Spleen (tissue), 11 donors: ENCODE measurements around the gene UBE2E2. TPM values are rescaled to one million over a fixed set of nuclear protein-coding genes. Genes with fewer than 3 reads are reported as not detected.

Source experiments
- DNase-seq: peaks from one replicate; pipeline ENCODE4 v3.0.0-alpha.2; 2020
- H3K27ac ChIP-seq, 8 donors: fragments of 200-600 bp; sonication (generic) in 7 of 8; 1 replicate in 4 of 8; 2 replicates in 4 of 8; pipeline versions ENCODE4 v1.5.0 to v1.8.0; 2016 to 2021; ENCODE audit warnings: inconsistent platforms in 4 of 8, mild to moderate bottlenecking in 4 of 8, moderate library complexity in 1 of 8
- H3K27me3 ChIP-seq, 7 donors: fragments of 200-600 bp; sonication (generic) in 6 of 7; replicated peaks in 1 of 7; 1 replicate in 4 of 7; 2 replicates in 3 of 7; pipeline versions ENCODE4 v1.5.0 to v1.8.0; 2016 to 2021; ENCODE audit warnings: inconsistent platforms in 3 of 7, mild to moderate bottlenecking in 1 of 7
- H3K36me3 ChIP-seq, 6 donors: fragments of 200-600 bp; sonication (generic) in 5 of 6; 1 replicate in 4 of 6; 2 replicates in 2 of 6; pipeline versions ENCODE4 v1.5.0 to v1.8.0; 2016 to 2021; ENCODE audit warnings: inconsistent platforms in 2 of 6
- H3K4me1 ChIP-seq, 6 donors: fragments of 200-600 bp; sonication (generic) in 5 of 6; 1 replicate in 3 of 6; 2 replicates in 3 of 6; pipeline versions ENCODE4 v1.5.0 to v1.8.0; 2016 to 2021; ENCODE audit warnings: inconsistent platforms in 3 of 6
- H3K4me3 ChIP-seq, 8 donors: fragments of 200-600 bp; sonication (generic) in 7 of 8; 1 replicate in 4 of 8; 2 replicates in 4 of 8; pipeline versions ENCODE4 v1.5.0 to v1.8.0; 2016 to 2021; ENCODE audit warnings: inconsistent platforms in 4 of 8, mild to moderate bottlenecking in 4 of 8, moderate library complexity in 2 of 8
- H3K9me3 ChIP-seq, 8 donors: fragments of 200-600 bp; sonication (generic) in 7 of 8; 1 replicate in 4 of 8; 2 replicates in 4 of 8; pipeline versions ENCODE4 v1.5.0 to v1.8.0; 2016 to 2021; ENCODE audit warnings: inconsistent platforms in 4 of 8
- POLR2A ChIP-seq, 3 donors: fragments of 450-650 bp; IDR thresholded peaks; one replicate each; pipeline ENCODE4 v1.5.1; 2017; ENCODE audit warnings: antibody characterized with exemption in 3 of 3, mild to moderate bottlenecking in 1 of 3
- POLR2AphosphoS5 ChIP-seq, 3 donors: sonication (generic); formaldehyde crosslinking; IDR thresholded peaks; one replicate each; pipeline ENCODE4 v1.5.1; 2017; ENCODE audit warnings: antibody characterized with exemption in 3 of 3
- WGBS, 5 donors: extraction: QIAGEN DNeasy Blood & Tissue Kit in 3 of 5; methylation state at CpG; one replicate each; pipeline versions ENCODE4 v1.1.5 to v1.1.7; 2013 to 2018; 5-methylcytosine and 5-hydroxymethylcytosine counted together
- intact Hi-C: fragments of 100-400 bp; cut with DNase I; formaldehyde crosslinking; loops from one replicate; pipeline ENCODE4 v1.15.0; 2023; ENCODE audit warnings: low total_unique reads
- polyA plus RNA-seq, 3 donors: library from polyadenylated mRNA; stranded (reverse); fragments of 200-250 nt; gene quantifications; one replicate each; pipeline ENCODE4 v1.2.1, GENCODE V29; 2013
- total RNA-seq, 7 donors: library from RNA; depleted of rRNA in 3 of 7; stranded (reverse); fragments of >200 nt in 3 of 7; fragmentation: NEBNext Ultra II Directional in 4 of 7; extraction: Animal tissue kit (Norgen Biotek cat#: 25700) in 4 of 7; gene quantifications; one replicate each; pipeline versions ENCODE4 v1.1.0 to v1.2.1, GENCODE V29; 2016 to 2021
- TF ChIP-seq, protein P1 (sequence below), 11 experiments: fragments of 200-600 bp in 7 of 11; fragments of 450-650 bp in 4 of 11; sonication (generic) in 4 of 11; IDR thresholded peaks in 8 of 11; conservative IDR thresholded peaks in 3 of 11; 1 replicate in 7 of 11; 2 replicates in 4 of 11; pipeline versions ENCODE4 v1.4.0 to v1.8.0; 2016 to 2021; ENCODE audit warnings: antibody characterized with exemption in 11 of 11, inconsistent platforms in 4 of 11, mild to moderate bottlenecking in 1 of 11
- donor health status: healthy with polysubstance abuse.
- donor health status: DM: no; HTN: no; CAD: no; lungs with moderate emphysema.
- donor health status: DM: no; HTN: no; CAD: no.
- donor health status: Bipolar disorder and iron deficiency.
- donor health status: healthy.
- donor health status: DM: no; HTN: no; CAD: no.
- donor health status: DM: yes; HTN: yes; CAD: no.

The UBE2E2 gene
- total and polyA plus RNA-seq, 10 donors, result 27.9 to 87.6 (median 41.2) TPM

DNA sequence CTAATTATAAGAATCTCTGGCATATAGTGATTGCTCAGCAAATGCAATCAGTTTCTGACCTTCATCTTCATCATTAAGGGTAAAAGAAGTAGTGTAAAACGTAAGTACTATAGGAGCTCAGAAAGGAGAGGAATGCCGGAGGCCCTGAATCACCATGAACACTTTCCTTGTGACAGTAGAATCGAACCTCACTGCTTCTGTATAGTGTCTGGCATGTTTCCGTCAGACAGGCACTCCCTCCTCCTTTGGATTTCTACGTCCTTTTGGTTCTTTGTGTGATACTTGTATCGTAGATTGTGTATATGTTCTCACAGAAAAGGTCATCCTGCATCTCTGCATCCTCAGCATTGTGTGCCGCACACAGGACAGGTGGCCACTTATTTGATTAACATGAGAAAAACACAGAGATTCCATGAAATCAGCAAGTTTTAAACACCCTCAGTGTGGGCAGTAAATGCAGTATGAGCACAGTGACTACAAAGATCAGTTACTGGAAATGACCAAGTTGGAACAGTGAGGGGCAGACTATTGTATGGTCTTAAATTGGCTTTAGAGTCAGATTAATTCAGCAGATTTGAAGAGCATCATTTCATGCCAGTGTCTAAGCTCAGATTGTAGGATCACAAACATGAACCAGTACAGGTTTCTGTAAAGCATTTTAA is 234.5 kb downstream of the UBE2E2 start:
- no peaks in the 10 kb centered on the region for H3K36me3 ChIP-seq
- no peaks in the 10 kb centered on the region for H3K27me3 ChIP-seq
- H3K27ac ChIP-seq, result no peak overlapping the region
- peaks cover 8 to 46% (median 26%) of the 10 kb centered on the region in 6 donors for H3K4me1 ChIP-seq
- DNase-seq, result no peak
- H3K9me3 ChIP-seq, result no peaks in the 10 kb centered on the region
- intact Hi-C loops, result no loop called here
- TF ChIP-seq, protein P1, sequence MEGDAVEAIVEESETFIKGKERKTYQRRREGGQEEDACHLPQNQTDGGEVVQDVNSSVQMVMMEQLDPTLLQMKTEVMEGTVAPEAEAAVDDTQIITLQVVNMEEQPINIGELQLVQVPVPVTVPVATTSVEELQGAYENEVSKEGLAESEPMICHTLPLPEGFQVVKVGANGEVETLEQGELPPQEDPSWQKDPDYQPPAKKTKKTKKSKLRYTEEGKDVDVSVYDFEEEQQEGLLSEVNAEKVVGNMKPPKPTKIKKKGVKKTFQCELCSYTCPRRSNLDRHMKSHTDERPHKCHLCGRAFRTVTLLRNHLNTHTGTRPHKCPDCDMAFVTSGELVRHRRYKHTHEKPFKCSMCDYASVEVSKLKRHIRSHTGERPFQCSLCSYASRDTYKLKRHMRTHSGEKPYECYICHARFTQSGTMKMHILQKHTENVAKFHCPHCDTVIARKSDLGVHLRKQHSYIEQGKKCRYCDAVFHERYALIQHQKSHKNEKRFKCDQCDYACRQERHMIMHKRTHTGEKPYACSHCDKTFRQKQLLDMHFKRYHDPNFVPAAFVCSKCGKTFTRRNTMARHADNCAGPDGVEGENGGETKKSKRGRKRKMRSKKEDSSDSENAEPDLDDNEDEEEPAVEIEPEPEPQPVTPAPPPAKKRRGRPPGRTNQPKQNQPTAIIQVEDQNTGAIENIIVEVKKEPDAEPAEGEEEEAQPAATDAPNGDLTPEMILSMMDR (IDR thresholded peaks at IDR 0.05 in 8 of 11, conservative IDR thresholded peaks at IDR 0.05 in 3 of 11), result no peak
- no peak for TF ChIP-seq POLR2AphosphoS5 (IDR thresholded peaks at IDR 0.05)
- H3K4me3 ChIP-seq, result no peak overlapping the region
- 85 to 94% (median 88%) methylated on average over 7 of the region's 7 CpGs for WGBS, 5 donors

DNA sequence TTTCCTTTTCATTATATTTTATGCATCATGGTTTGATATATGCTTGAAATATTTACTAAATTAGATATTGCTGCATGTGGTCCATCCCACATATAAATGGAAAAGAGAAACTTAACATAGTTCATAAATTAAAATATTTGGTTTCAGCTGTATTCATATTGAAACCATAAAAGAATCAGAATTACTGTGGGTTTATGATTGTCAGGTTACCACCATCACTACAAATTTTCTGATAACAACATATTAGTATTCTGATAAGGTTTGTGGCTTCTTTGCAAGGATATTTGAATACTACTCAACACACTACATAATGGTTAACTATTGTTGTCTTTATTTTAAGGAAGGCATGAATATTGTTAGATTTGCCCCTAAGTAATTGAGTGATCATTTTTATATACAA is 235.5 kb downstream of the UBE2E2 start:
- intact Hi-C loops, result no loop called here
- peak overlapping the region in 4 of 8 donors; percentile 3 to 57 (median 26) for H3K27ac ChIP-seq
- DNase-seq, result no peak
- no peak for TF ChIP-seq POLR2A (IDR thresholded peaks at IDR 0.05)
- TF ChIP-seq, protein P1 (IDR thresholded peaks at IDR 0.05 in 8 of 11, conservative IDR thresholded peaks at IDR 0.05 in 3 of 11), result no peak
- no peak for TF ChIP-seq POLR2AphosphoS5 (IDR thresholded peaks at IDR 0.05)
- H3K27me3 ChIP-seq, result no peaks in the 10 kb centered on the region
- H3K9me3 ChIP-seq, result no peaks in the 10 kb centered on the region
- peaks cover 17 to 56% (median 32%) of the 10 kb centered on the region in 6 donors for H3K4me1 ChIP-seq
- no peak overlapping the region for H3K4me3 ChIP-seq
- H3K36me3 ChIP-seq, result no peaks in the 10 kb centered on the region

DNA sequence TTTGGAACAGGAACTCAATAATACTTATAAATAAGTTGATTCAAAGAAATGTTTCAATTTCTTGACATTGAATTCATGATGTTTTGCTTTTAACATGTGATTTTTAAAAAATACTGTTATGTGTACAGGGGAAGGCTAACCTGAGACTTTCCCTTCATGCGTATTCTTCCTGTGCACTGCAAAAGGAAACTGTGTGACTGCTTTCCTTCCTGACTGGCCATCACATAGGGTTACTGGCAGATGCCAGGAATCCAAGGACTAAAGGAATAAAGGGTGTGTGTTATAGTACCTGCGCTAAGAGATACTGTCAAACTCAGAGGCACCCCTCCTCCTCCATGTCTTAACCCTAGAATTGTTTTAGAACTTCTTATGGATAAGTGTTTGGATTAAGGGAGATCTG is 236.0 kb downstream of the UBE2E2 start:
- no peak for DNase-seq
- intact Hi-C loops, result no loop called here
- no peaks in the 10 kb centered on the region for H3K9me3 ChIP-seq
- H3K36me3 ChIP-seq, result no peaks in the 10 kb centered on the region
- 55 to 81% (median 58%) methylated on average over 2 of the region's 2 CpGs for WGBS, 5 donors
- no peak overlapping the region for H3K4me3 ChIP-seq
- peak in 1 of 3 donors; percentile 52 for TF ChIP-seq POLR2AphosphoS5 (IDR thresholded peaks at IDR 0.05)
- TF ChIP-seq POLR2A (IDR thresholded peaks at IDR 0.05), result no peak
- H3K27me3 ChIP-seq, result no peaks in the 10 kb centered on the region
- peaks cover 17 to 56% (median 32%) of the 10 kb centered on the region in 6 donors for H3K4me1 ChIP-seq
- H3K27ac ChIP-seq, result peak overlapping the region in 5 of 8 donors; percentile 3 to 57 (median 36)

DNA sequence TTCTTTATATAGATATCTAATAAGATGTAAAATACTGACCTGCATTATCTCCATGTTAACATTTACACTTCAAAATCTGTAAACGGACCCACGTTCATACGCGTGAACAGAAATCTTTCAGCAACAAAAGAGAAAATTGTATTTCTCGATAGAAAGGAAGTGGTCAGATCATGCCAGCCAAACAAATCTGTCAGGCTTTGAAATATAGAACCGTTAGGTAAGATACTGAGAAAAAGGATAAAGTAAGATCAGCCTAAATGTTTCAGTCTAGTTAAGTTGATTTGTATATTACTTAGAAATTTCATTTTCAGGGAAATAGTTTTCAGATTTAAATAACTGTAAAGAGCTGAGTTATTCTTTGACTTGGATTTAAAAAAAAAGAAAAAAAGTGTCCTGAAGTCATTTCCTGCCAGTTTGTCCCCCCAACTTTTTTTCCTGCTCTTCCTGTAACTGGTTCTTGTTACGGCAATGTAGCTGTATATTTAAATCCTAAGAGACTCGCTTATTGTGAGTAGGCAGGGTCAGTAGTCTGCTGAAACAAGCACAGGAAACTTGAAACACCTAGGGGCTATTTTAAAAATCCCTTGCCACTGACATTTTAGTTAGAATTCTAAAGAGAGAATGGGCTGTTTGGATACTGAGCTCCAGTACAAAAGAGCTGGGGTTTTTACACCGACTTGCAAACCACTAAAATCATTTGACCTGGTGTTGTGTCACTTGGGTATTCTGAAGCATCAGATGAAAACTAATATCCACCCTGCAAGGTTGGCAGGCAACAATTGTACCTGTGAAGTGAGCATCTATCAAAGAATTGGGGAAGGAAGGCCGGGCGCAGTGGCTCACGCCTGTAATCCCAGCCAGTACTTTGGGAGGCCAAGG is 237.5 kb downstream of the UBE2E2 start:
- intact Hi-C loops, result no loop called here
- H3K4me3 ChIP-seq, result peak overlapping the region in 1 of 8 donors; percentile 24
- no peak for DNase-seq
- H3K27ac ChIP-seq, result peak overlapping the region in 5 of 8 donors; percentile 0 to 57 (median 14)
- TF ChIP-seq, protein P1 (IDR thresholded peaks at IDR 0.05 in 8 of 11, conservative IDR thresholded peaks at IDR 0.05 in 3 of 11), result no peak
- TF ChIP-seq POLR2A (IDR thresholded peaks at IDR 0.05) (no peak), POLR2AphosphoS5 (IDR thresholded peaks at IDR 0.05) (no peak)
- 38 to 46% (median 44%) methylated on average over 12 of the region's 12 CpGs for whole genome bisulfite sequencing, 5 donors
- no peaks in the 10 kb centered on the region for H3K36me3 ChIP-seq
- H3K4me1 ChIP-seq, result peaks cover 17 to 47% (median 32%) of the 10 kb centered on the region in 6 donors
- no peaks in the 10 kb centered on the region for H3K27me3 ChIP-seq
- H3K9me3 ChIP-seq, result no peaks in the 10 kb centered on the region
